Trophoblast cell (in vitro differentiated cells and primary cell): ENCODE data around the gene SCIMP.
"Not testable (repeated sequence)": the region's sequence is repeated elsewhere in the genome, so short reads cannot be mapped to it uniquely, and the experiment has no call there.

Experiments used
- DNase-seq, 2 donors: peaks; one replicate each; pipeline ENCODE4 v3.0.0-alpha.2; 2016
- H2AFZ ChIP-seq: 2 replicates; pipeline ENCODE4 v1.6.1; 2013; ENCODE audit warnings: low read length, moderate library complexity, mild to moderate bottlenecking; ENCODE audit not compliant: insufficient read depth, poor library complexity
- H2AK5ac ChIP-seq: 2 replicates; pipeline ENCODE4 v1.6.1; 2013; ENCODE audit warnings: mild to moderate bottlenecking, low read length
- H2BK120ac ChIP-seq: 2 replicates; pipeline ENCODE4 v1.6.1; 2013; ENCODE audit warnings: low read length, mild to moderate bottlenecking, moderate library complexity; ENCODE audit not compliant: insufficient read depth, poor library complexity
- H2BK12ac ChIP-seq: 2 replicates; pipeline ENCODE4 v1.6.1; 2013; ENCODE audit warnings: mild to moderate bottlenecking, low read length, moderate library complexity
- H2BK5ac ChIP-seq: 2 replicates; pipeline ENCODE4 v1.6.1; 2013; ENCODE audit warnings: low read length, low read depth, moderate library complexity, mild to moderate bottlenecking; ENCODE audit not compliant: poor library complexity
- H3K14ac ChIP-seq: 2 replicates; pipeline ENCODE4 v1.6.1; 2013; ENCODE audit warnings: mild to moderate bottlenecking, low read length
- H3K18ac ChIP-seq: 2 replicates; pipeline ENCODE4 v1.6.1; 2013; ENCODE audit warnings: mild to moderate bottlenecking, low read length
- H3K23ac ChIP-seq: 2 replicates; pipeline ENCODE4 v1.6.1; 2013; ENCODE audit warnings: low read length
- H3K27ac ChIP-seq: 2 replicates; pipeline ENCODE4 v1.5.1; 2013; ENCODE audit warnings: low read depth, mild to moderate bottlenecking, inconsistent platforms, low read length, moderate library complexity
- H3K27me3 ChIP-seq: 2 replicates; pipeline ENCODE4 v1.6.1; 2013; ENCODE audit warnings: inconsistent platforms, mild to moderate bottlenecking, low read length, moderate library complexity; ENCODE audit not compliant: insufficient read depth
- H3K36me3 ChIP-seq, 2 experiments: 1 replicate in 1 of 2; 2 replicates in 1 of 2; pipeline ENCODE4 v1.6.1; 2013; ENCODE audit warnings: low read length in 2 of 2, mild to moderate bottlenecking in 2 of 2, moderate library complexity in 1 of 2; ENCODE audit not compliant: insufficient read depth in 2 of 2, control insufficient read depth in 1 of 2
- H3K4ac ChIP-seq: 2 replicates; pipeline ENCODE4 v1.6.1; 2013; ENCODE audit warnings: low read depth, mild to moderate bottlenecking, low read length, moderate library complexity
- H3K4me1 ChIP-seq, 2 experiments: 1 replicate in 1 of 2; 2 replicates in 1 of 2; pipeline ENCODE4 v1.6.1; 2013; ENCODE audit warnings: low read length in 2 of 2, mild to moderate bottlenecking in 2 of 2, moderate library complexity in 1 of 2; ENCODE audit not compliant: insufficient read depth in 2 of 2, control insufficient read depth in 1 of 2
- H3K4me2 ChIP-seq: 2 replicates; pipeline ENCODE4 v1.6.1; 2013; ENCODE audit warnings: inconsistent platforms, mild to moderate bottlenecking, low read length, moderate library complexity
- H3K4me3 ChIP-seq: 2 replicates; pipeline ENCODE4 v1.5.1; 2013; ENCODE audit warnings: mild to moderate bottlenecking, low read depth, low read length, inconsistent platforms
- H3K79me1 ChIP-seq: one replicate; pipeline ENCODE4 v1.6.1; 2013; ENCODE audit warnings: low read length
- H3K79me2 ChIP-seq: 2 replicates; pipeline ENCODE4 v1.6.1; 2013; ENCODE audit warnings: low read length, mild to moderate bottlenecking; ENCODE audit not compliant: control insufficient read depth, insufficient read depth, poor library complexity
- H3K9ac ChIP-seq: 2 replicates; pipeline ENCODE4 v1.6.1; 2013; ENCODE audit warnings: mild to moderate bottlenecking, low read length
- H3K9me3 ChIP-seq: 2 replicates; pipeline ENCODE4 v1.6.1; 2013; ENCODE audit warnings: low read depth, mild to moderate bottlenecking, control low read depth, inconsistent platforms, low read length; ENCODE audit not compliant: insufficient read depth
- H4K12ac ChIP-seq: 2 replicates; pipeline ENCODE4 v1.6.1; 2013; ENCODE audit warnings: low read depth, mild to moderate bottlenecking, low read length, moderate library complexity
- H4K8ac ChIP-seq: 2 replicates; pipeline ENCODE4 v1.6.1; 2013; ENCODE audit warnings: low read depth, mild to moderate bottlenecking, low read length, moderate library complexity
- H4K91ac ChIP-seq: one replicate; pipeline ENCODE4 v1.6.1; 2013; ENCODE audit warnings: low read depth, mild to moderate bottlenecking, low read length, moderate library complexity
- WGBS: extraction: QIAGEN DNeasy Blood & Tissue Kit; methylation state at CpG from one replicate; pipeline ENCODE4 v1.1.7; 2013; ENCODE audit warnings: missing lambda C conversion rate; ENCODE audit not compliant: insufficient read length, insufficient coverage; ENCODE audit errors: extremely low coverage; 5-methylcytosine and 5-hydroxymethylcytosine counted together

SCIMP gene

DNA sequence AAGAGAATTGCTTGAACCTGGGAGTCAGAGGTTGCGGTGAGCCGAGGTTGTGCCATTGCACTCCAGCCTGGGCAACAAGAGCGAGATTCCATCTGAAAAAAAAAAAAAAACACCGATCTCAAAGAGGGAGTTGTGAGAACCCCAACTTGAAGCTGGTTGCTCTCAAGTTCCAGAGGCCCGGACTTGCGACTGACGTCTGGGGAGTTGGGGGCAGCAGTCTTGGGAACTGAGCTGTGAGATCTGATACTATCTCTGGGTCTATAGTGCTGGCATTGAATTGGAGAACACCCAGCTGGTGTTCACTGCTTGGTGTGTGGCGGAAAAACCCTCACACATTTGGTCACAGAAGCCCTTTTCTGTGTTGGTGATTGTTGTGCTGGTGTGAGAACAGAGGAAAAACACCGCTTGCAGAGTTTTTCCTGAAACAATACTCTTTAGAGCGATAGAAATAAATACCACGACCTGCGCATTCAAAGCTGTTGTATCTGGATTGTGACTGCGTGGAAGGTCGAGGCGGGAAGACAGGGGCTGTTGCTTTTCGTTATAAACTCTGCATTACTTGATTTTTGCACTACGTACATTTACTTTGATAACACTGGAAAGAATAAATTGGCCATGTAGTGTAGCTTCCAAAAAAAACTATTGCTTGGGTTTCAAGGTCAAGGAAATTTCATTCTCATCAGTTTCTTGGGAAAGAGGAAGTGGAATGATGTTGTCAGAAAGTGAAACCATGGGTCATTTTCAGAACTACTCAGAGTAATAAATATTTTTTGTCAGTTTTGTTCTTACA is 8.8 kb downstream of the SCIMP start:
- no peak overlapping the region for H2BK5ac ChIP-seq
- H4K8ac ChIP-seq = no peak overlapping the region
- H3K79me1 ChIP-seq = no peaks in the 10 kb centered on the region
- H4K91ac ChIP-seq = no peak overlapping the region
- H3K27me3 ChIP-seq = no peaks in the 10 kb centered on the region
- no peak overlapping the region for H3K18ac ChIP-seq
- H3K14ac ChIP-seq = no peak overlapping the region
- H3K36me3 ChIP-seq = no peaks in the 10 kb centered on the region
- H3K9me3 ChIP-seq = no peaks in the 10 kb centered on the region
- H2BK12ac ChIP-seq = no peak overlapping the region
- no peak overlapping the region for H3K9ac ChIP-seq
- no peak overlapping the region for H2AFZ ChIP-seq
- WGBS = no CpG with 5 or more reads among the region's 17 CpGs
- no peak overlapping the region for H3K4me2 ChIP-seq
- no peak overlapping the region for H3K23ac ChIP-seq
- H3K79me2 ChIP-seq = no peaks in the 10 kb centered on the region
- DNase-seq = no peak
- H4K12ac ChIP-seq = no peak overlapping the region
- H2AK5ac ChIP-seq = no peak overlapping the region
- H3K4me1 ChIP-seq = peaks cover 5% of the 10 kb centered on the region in 2 experiments
- H3K4me3 ChIP-seq = no peak overlapping the region
- no peak overlapping the region for H2BK120ac ChIP-seq
- no peak overlapping the region for H3K27ac ChIP-seq
- no peak overlapping the region for H3K4ac ChIP-seq

DNA sequence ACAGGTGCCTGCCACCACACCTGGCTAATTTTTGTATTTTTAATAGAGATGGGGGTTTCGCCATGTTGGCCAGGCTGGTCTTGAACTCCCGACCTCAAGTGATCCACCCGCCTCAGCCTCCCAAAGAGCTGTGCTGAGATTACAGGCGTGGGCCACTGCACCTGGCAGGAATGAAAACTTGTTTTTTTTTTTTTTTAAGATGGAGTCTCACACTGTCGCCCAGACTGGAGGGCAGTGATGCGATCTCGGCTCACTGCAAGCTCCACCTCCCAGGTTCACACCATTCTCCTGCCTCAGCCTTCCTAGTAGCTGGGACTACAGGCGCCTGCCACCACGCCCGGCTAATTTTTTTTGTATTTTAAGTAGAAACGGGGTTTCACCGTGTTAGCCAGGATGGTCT is 12.7 kb downstream of the SCIMP start:
- not testable (repeated sequence) for H2AK5ac ChIP-seq, H3K79me2 ChIP-seq, H4K91ac ChIP-seq, H3K4ac ChIP-seq, H2BK120ac ChIP-seq, H3K4me2 ChIP-seq, H2AFZ ChIP-seq, DNase-seq, H3K9me3 ChIP-seq, H3K27ac ChIP-seq, H3K14ac ChIP-seq, H3K9ac ChIP-seq, H2BK12ac ChIP-seq, H4K12ac ChIP-seq, H3K18ac ChIP-seq, H3K36me3 ChIP-seq, H3K79me1 ChIP-seq, H3K23ac ChIP-seq, H4K8ac ChIP-seq, H3K4me1 ChIP-seq, H3K27me3 ChIP-seq, H3K4me3 ChIP-seq, H2BK5ac ChIP-seq
- no CpG with 5 or more reads among the region's 12 CpGs for WGBS

DNA sequence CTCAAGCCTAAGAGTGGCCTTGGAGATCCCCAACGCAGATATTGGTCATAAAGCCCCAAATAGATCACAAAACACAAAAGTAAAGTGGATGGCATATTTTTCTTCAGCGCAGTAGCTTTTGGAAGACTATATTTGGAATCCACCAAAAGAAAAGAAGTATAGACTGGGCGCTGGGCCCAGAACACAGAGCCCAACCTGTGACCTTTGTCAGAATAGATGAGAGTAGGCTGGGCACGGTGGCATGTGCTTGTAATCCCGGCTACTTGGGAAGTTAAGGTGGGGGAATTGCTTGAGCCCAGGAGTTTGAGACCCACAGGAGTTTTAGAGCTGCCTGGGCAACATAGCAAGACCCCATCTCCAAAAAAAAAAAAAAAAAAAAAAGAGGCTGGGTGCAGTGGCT is 14.6 kb downstream of the SCIMP start:
- H3K18ac ChIP-seq = no peak overlapping the region

DNA sequence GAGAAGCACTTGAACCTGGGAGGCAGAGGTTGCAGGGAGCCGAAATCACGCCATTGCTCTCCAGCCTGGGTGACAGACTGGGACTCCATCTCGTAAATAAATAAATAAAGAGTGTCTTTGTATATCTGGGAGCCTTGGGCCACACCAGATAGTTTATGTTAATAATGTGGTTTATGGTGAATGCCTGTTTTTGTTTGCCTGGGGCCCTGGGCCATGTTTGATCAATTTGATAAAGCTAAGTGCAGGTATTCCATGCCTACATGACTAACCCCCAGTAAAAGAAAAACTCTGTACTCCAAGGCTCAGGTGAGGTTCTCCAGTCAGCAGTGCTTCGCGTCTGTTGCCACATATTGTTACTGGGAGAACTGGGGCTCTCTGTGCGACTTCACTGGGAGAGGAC is 15.1 kb downstream of the SCIMP start:
- DNase-seq = peak; percentile 85 to 93
- Histone ChIP-seq H2BK5ac (no peak overlapping the region), H3K4me3 (no peak overlapping the region), H3K4me1 (peaks cover 4 to 7% of the 10 kb centered on the region in 2 experiments), H3K14ac (no peak overlapping the region), H3K9me3 (no peaks in the 10 kb centered on the region), H3K4me2 (no peak overlapping the region), H3K27me3 (no peaks in the 10 kb centered on the region), H4K8ac (no peak overlapping the region), H3K27ac (no peak overlapping the region), H4K91ac (no peak overlapping the region), H3K79me1 (no peaks in the 10 kb centered on the region), H2BK120ac (no peak overlapping the region), H2AFZ (no peak overlapping the region), H3K23ac (no peak overlapping the region), H4K12ac (no peak overlapping the region), H3K18ac (no peak overlapping the region), H3K79me2 (no peaks in the 10 kb centered on the region), H3K36me3 (no peaks in the 10 kb centered on the region), H3K4ac (no peak overlapping the region), H2AK5ac (no peak overlapping the region), H2BK12ac (no peak overlapping the region), H3K9ac (no peak overlapping the region)
- no CpG with 5 or more reads among the region's 6 CpGs for WGBS

More for the DNA sequence above, 14.6 kb downstream of the SCIMP start:
- Histone ChIP-seq H2AFZ (no peak overlapping the region), H3K4me1 (peaks cover 4 to 7% of the 10 kb centered on the region in 2 experiments), H2BK12ac (no peak overlapping the region), H3K4me2 (no peak overlapping the region), H3K9ac (no peak overlapping the region), H2AK5ac (no peak overlapping the region), H3K14ac (no peak overlapping the region), H2BK120ac (no peak overlapping the region), H3K27ac (no peak overlapping the region), H3K9me3 (no peaks in the 10 kb centered on the region), H3K4me3 (no peak overlapping the region), H4K91ac (no peak overlapping the region), H3K79me2 (no peaks in the 10 kb centered on the region), H4K8ac (no peak overlapping the region), H2BK5ac (no peak overlapping the region), H3K27me3 (no peaks in the 10 kb centered on the region), H3K36me3 (no peaks in the 10 kb centered on the region), H3K23ac (no peak overlapping the region), H4K12ac (no peak overlapping the region), H3K4ac (no peak overlapping the region), H3K79me1 (no peaks in the 10 kb centered on the region)
- WGBS = no CpG with 5 or more reads among the region's 5 CpGs
- no peak for DNase-seq
